GM19468 (cell line): ENCODE results near the gene SLC30A5.
"Not testable (repeated sequence)": the region's sequence is repeated elsewhere in the genome, so short reads cannot be mapped to it uniquely, and the experiment has no call there.

ENCODE experiments used
- ATAC-seq: cut with Tn5 transposase; IDR thresholded peaks from one replicate; pipeline ENCODE4 v1.9.1; 2021; ENCODE audit warnings: mild to moderate bottlenecking, moderate library complexity, moderate number of reproducible peaks; ENCODE audit not compliant: unreplicated experiment; ENCODE audit errors: extremely low read depth

SLC30A5 gene

GRCh38 chr5:69099302-69099701, 5.5 kb downstream of the SLC30A5 start:
- no peak for ATAC-seq

GRCh38 chr5:69103521-69103920, 9.7 kb downstream of the SLC30A5 start:
- ATAC-seq, result no peak

DNA sequence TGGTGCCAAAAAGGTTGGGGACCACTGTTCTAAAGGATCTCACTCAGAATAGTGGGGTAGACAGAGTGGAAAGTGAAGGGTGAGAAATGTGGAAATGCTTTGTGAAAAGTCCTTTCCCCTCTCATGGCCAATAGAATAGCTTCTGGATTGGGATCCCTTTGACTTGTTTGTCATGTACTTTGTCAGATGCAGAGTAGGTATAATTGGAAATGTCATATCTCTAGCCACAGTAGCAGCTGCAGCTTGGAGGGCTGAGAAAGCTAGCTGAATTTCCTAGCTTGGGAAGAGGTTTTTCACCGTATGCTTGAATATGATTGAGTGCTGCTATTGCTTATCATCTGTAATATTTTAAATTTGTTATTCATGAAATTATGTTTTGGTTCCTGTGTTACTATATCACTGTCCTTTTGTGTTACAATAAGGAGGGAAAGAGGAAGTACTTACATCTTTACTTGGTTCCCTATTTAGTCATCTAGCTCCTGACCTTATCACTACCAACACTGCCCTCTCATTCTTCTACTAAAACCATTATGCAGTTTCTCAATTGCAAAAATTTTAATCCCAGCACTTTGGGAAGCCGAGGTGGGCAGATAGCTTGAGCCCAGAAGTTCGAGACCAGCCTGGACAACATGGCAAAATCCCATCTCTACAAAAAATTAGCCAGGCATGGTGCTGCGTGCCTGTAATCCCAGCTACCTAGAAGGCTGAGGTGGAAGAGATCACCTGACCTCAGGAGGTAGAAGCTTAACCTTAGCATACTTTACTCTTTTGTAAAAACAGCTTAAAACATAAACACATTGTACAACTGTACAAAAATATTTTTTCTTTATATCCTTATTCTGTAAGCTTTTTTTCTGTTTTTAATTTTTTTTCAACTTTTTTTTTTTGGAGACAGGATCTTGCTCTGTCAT, 12.4 kb downstream of the SLC30A5 start:
- ATAC-seq, result no peak

- ATAC-seq, result not testable (repeated sequence)
Observed at GRCh38 chr5:69108367-69108766, 14.6 kb downstream of the SLC30A5 start.

DNA sequence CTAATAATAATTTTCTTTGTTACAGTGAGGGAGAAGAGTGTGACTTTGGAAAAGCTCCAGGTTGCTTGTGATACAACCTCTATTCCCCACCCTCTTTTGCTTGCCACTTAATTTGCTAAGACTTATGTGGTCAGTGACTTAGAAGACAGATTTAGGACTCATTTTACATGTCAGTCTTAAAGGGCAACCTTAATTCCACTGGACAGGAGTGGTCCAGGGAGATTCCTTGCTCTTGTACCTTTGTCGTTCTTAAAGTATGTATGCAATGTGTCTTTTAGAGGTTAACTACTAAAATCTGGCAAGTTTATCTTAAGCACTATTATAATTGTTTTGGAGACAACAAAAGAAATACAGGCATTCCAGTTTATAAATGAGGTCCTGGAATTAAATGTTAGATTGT, 20.0 kb downstream of the SLC30A5 start:
- no peak for ATAC-seq

- no peak for ATAC-seq
Observed at GRCh38 chr5:69115526-69115925, 21.7 kb downstream of the SLC30A5 start.

DNA sequence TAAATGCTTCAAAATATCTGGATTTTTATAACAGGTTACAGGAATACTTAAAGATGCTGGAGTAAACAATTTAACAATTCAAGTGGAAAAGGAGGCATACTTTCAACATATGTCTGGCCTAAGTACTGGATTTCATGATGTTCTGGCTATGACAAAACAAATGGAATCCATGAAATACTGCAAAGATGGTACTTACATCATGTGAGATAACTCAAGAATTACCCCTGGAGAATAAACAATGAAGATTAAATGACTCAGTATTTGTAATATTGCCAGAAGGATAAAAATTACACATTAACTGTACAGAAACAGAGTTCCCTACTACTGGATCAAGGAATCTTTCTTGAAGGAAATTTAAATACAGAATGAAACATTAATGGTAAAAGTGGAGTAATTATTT, 35.6 kb downstream of the SLC30A5 start:
- no peak for ATAC-seq

GRCh38 chr5:69130241-69130640, 36.4 kb downstream of the SLC30A5 start:
- ATAC-seq, result no peak

- ATAC-seq, result no peak
Observed at GRCh38 chr5:69131304-69131703, 37.5 kb downstream of the SLC30A5 start.

GRCh38 chr5:69134126-69134525, 40.3 kb downstream of the SLC30A5 start:
- ATAC-seq, result no peak

DNA sequence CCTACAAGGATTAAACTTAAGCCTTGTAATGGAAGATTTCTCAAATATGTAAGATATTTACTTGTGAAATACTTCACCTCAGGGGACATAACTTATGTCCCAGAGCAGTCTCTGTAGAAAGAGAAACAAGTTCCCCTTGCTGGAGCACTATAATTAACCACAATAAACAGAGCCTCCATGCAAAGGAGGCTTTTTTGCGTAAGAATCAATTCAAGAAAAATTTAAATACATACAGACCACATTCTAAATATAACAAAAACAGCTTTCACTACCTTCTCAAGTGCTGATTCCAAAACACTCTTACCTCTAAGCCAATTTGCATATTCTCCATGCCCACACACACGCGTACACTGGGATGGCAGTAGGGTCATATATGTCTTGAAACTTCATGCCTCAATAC, 42.5 kb downstream of the SLC30A5 start:
- ATAC-seq, result peak; percentile 82

DNA sequence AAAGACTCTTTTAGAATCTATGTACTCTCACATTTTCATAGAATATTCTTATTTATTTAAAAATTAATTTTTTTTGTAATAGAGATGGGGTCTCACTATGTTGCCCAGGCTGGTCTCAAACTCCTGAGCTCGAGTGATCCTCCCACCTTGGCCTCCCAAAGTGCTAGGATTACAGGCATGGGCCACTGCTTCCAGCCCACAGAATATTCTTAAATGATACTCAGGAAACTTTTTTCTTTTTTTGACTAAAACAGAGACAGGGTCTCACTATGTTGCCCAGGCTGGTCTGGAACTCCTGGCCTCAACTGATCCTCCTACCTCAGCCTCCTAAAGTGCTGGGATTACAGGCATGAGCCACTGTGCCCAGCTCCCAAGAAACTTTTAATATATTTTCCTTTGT, 43.4 kb downstream of the SLC30A5 start:
- ATAC-seq, result not testable (repeated sequence)

GRCh38 chr5:69137807-69138206, 44.0 kb downstream of the SLC30A5 start:
- no peak for ATAC-seq

GRCh38 chr5:69138766-69139165, 45.0 kb downstream of the SLC30A5 start:
- no peak for ATAC-seq

- ATAC-seq, result not testable (repeated sequence)
Observed at GRCh38 chr5:69140239-69140638, 46.4 kb downstream of the SLC30A5 start.

- no peak for ATAC-seq
Observed at GRCh38 chr5:69140827-69141226, 47.0 kb downstream of the SLC30A5 start.

- ATAC-seq, result not testable (repeated sequence)
Observed at GRCh38 chr5:69148576-69148975, 54.8 kb downstream of the SLC30A5 start.

DNA sequence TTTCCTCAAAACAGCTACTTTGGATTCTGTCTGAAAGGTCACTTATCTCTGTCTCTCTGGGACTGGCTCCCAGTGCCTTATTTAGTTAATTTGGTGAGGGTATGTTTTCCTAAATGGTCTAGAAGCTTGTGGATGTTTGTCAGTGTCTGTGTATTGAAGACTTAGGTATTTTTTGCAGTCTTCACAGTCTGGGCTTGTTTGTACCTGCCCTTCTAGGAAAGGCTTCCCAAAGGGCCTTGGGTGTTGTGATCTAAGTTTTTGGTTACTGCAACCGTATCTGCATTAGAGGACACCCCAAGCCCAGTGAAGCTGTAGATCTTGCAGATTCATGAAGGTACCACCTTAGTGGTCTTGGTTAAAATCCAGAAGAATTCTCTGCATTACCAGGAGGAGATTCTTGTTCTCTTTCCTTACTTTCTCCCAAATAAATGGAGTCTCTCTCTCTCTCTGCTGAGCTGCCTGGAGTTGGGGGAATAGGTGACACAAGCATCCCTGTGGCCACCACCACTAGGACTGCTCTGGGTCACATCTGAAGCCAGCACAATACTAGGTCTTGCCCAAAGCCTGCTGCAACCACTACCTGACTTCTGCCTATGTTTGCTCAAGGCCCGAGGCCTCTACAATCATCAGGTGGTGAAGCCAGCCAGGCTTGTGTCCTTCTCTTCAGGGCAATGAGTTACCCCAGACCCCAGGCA, 55.3 kb downstream of the SLC30A5 start:
- ATAC-seq, result no peak

GRCh38 chr5:69149676-69150010, 55.8 kb downstream of the SLC30A5 start:
- ATAC-seq, result no peak

DNA sequence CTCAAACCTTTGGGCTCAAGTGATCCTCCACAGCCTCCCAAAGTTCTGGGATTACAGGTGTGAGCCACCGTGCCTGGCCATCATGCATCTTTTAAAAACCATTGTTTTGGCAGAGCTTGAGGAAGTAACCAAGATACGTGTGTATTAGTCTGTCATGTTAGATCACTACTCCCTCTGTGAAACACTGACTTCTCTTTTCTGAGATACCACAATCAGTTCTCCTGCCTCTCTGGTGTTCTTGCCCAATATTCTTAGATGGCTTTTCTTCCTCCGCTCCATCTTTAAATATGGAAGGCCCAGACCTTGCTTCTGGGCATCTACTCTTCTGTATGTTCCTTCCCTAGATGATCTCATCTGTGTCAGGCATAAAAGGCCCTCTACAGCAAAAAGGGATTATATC, 58.9 kb downstream of the SLC30A5 start:
- no peak for ATAC-seq

- ATAC-seq, result no peak
Observed at GRCh38 chr5:69156456-69156855, 62.6 kb downstream of the SLC30A5 start.

DNA sequence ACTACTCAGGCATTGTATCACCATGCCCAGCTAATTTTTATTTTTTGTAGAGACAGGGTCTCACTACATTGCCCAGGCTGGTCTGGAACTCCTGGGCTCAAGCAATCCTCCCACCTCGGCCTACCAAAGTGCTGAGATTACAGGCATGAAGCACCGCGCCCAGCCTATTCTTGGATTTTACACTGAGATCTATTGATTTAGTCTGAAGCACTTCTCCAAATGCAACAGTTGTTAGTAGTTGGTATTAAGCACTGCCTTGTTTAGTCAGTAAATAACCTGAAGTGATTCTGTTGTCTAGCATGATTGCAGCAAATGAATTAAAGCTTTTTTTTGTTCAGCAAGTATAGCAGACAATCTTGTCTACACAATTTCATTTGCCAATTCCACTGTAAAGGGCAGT, 64.2 kb downstream of the SLC30A5 start:
- no peak for ATAC-seq
